Neural progenitor cell (in vitro differentiated cells): ENCODE data around the gene CENPN. TPM values are rescaled to one million over a fixed set of nuclear protein-coding genes. Genes with fewer than 3 reads are reported as not detected.

Experiments
- DNase-seq: peaks from one replicate; pipeline ENCODE4 v3.0.0-alpha.2; 2016; ENCODE audit warnings: low spot score
- H2AFZ ChIP-seq: fragments of 200-600 bp; sonication (generic); replicated peaks from 2 replicates; pipeline ENCODE4 v1.6.1; 2016; ENCODE audit warnings: antibody characterized with exemption
- H3F3A ChIP-seq: fragments of 200-600 bp; sonication (generic); 2 replicates; pipeline ENCODE4 v1.6.1; 2016; ENCODE audit warnings: antibody characterized with exemption, low read depth
- H3K27ac ChIP-seq: fragments of 200-600 bp; sonication (generic); 2 replicates; pipeline ENCODE4 v1.5.1; 2016; ENCODE audit warnings: mild to moderate bottlenecking
- H3K27me3 ChIP-seq: fragments of 200-600 bp; sonication (generic); 2 replicates; pipeline ENCODE4 v1.6.1; 2016; ENCODE audit warnings: mild to moderate bottlenecking, moderate library complexity
- H3K36me3 ChIP-seq: fragments of 200-600 bp; sonication (generic); 2 replicates; pipeline ENCODE4 v1.5.1; 2016
- H3K4me1 ChIP-seq: fragments of 200-600 bp; sonication (generic); 2 replicates; pipeline ENCODE4 v1.6.1; 2016; ENCODE audit warnings: mixed run types
- H3K4me2 ChIP-seq: fragments of 200-600 bp; sonication (generic); 2 replicates; pipeline ENCODE4 v1.6.1; 2016
- H3K4me3 ChIP-seq: fragments of 200-600 bp; sonication (generic); 2 replicates; pipeline ENCODE4 v1.5.1; 2016
- H3K79me2 ChIP-seq: fragments of 200-600 bp; sonication (generic); 2 replicates; pipeline ENCODE4 v1.6.1; 2016; ENCODE audit warnings: low read depth
- H3K9ac ChIP-seq: fragments of 200-600 bp; sonication (generic); 2 replicates; pipeline ENCODE4 v1.6.1; 2016
- H3K9me3 ChIP-seq: fragments of 200-600 bp; sonication (generic); 2 replicates; pipeline ENCODE4 v1.5.1; 2016; ENCODE audit warnings: low read depth
- H4K20me1 ChIP-seq: fragments of 200-600 bp; sonication (generic); 2 replicates; pipeline ENCODE4 v1.6.1; 2016; ENCODE audit warnings: low read depth
- H3K27ac Mint-ChIP-seq: 3 replicates; pipeline ENCODE4 v1.8.0; 2021; ENCODE audit warnings: mixed read lengths
- H3K27me3 Mint-ChIP-seq: 2 replicates; pipeline ENCODE4 v1.8.0; 2022; ENCODE audit warnings: low read depth, mild to moderate bottlenecking, inconsistent platforms, moderate library complexity, mixed read lengths; ENCODE audit not compliant: insufficient read depth
- H3K36me3 Mint-ChIP-seq: 3 replicates; pipeline ENCODE4 v1.8.0; 2021; ENCODE audit warnings: mixed read lengths
- H3K4me1 Mint-ChIP-seq: 3 replicates; pipeline ENCODE4 v1.8.0; 2021; ENCODE audit warnings: mixed read lengths
- H3K4me3 Mint-ChIP-seq: 3 replicates; pipeline ENCODE4 v1.8.0; 2021; ENCODE audit warnings: mild to moderate bottlenecking, moderate library complexity, mixed read lengths
- H3K9me3 Mint-ChIP-seq: 3 replicates; pipeline ENCODE4 v1.8.0; 2020; ENCODE audit warnings: mixed read lengths
- CTCF ChIP-seq: fragments of 200-600 bp; sonication (generic); IDR thresholded peaks from 2 replicates; pipeline ENCODE4 v1.5.1; 2017; ENCODE audit warnings: antibody characterized with exemption, mild to moderate bottlenecking
- EZH2 ChIP-seq: fragments of 200-600 bp; sonication (generic); IDR thresholded peaks from 2 replicates; pipeline ENCODE4 v1.6.1; 2017; ENCODE audit warnings: antibody characterized with exemption, mild to moderate bottlenecking, moderate library complexity
- EZH2phosphoT487 ChIP-seq: fragments of 200-600 bp; sonication (generic); IDR thresholded peaks from 2 replicates; pipeline ENCODE4 v1.6.1; 2017; ENCODE audit warnings: antibody characterized with exemption
- total RNA-seq: library from RNA; depleted of rRNA; stranded (reverse); fragments of >200 nt; gene quantifications from 2 replicates; pipeline ENCODE4 v1.2.3, GENCODE V29; 2015; ENCODE audit warnings: low replicate concordance

The CENPN gene
- total RNA-seq, 1 donor from 2014 or later: 111 TPM

GRCh38 chr16:81070979-81071378, 64.0 kb downstream of the CENPN start:
- peaks cover 6% of the 10 kb centered on the region for H3F3A ChIP-seq
- Mint-ChIP-seq H3K4me3 (no peak overlapping the region), H3K36me3 (peaks cover 11% of the 10 kb centered on the region), H3K4me1 (peaks cover 16% of the 10 kb centered on the region), H3K27ac (no peak overlapping the region), H3K27me3 (no peaks in the 10 kb centered on the region), H3K9me3 (no peaks in the 10 kb centered on the region)
- no peak overlapping the region for H3K9ac ChIP-seq
- no peak overlapping the region for H3K27ac ChIP-seq
- H3K27me3 ChIP-seq: no peaks in the 10 kb centered on the region
- H3K4me2 ChIP-seq: no peak overlapping the region
- H2AFZ ChIP-seq: no peak overlapping the region
- H3K4me3 ChIP-seq: no peak overlapping the region
- no peaks in the 10 kb centered on the region for H3K9me3 ChIP-seq
- H4K20me1 ChIP-seq: no peaks in the 10 kb centered on the region
- no peaks in the 10 kb centered on the region for H3K36me3 ChIP-seq
- DNase-seq: no peak
- peaks cover 14% of the 10 kb centered on the region for H3K4me1 ChIP-seq
- TF ChIP-seq EZH2: no peak
- TF ChIP-seq EZH2phosphoT487: no peak
- no peak for TF ChIP-seq CTCF
- H3K79me2 ChIP-seq: no peaks in the 10 kb centered on the region

GRCh38 chr16:81071805-81072204, 64.8 kb downstream of the CENPN start:
- no peaks in the 10 kb centered on the region for H4K20me1 ChIP-seq
- H3K9ac ChIP-seq: no peak overlapping the region
- no peaks in the 10 kb centered on the region for H3K36me3 ChIP-seq
- no peak overlapping the region for H3K4me3 ChIP-seq
- peaks cover 14% of the 10 kb centered on the region for H3F3A ChIP-seq
- H3K27me3 ChIP-seq: no peaks in the 10 kb centered on the region
- no peaks in the 10 kb centered on the region for H3K9me3 Mint-ChIP-seq
- no peaks in the 10 kb centered on the region for H3K9me3 ChIP-seq
- H3K4me1 ChIP-seq: peaks cover 14% of the 10 kb centered on the region
- H3K36me3 Mint-ChIP-seq: peaks cover 8% of the 10 kb centered on the region
- H3K4me1 Mint-ChIP-seq: peaks cover 8% of the 10 kb centered on the region
- no peak for DNase-seq
- H2AFZ ChIP-seq: no peak overlapping the region
- no peak for TF ChIP-seq EZH2
- no peak for TF ChIP-seq CTCF
- no peak for TF ChIP-seq EZH2phosphoT487
- no peaks in the 10 kb centered on the region for H3K27me3 Mint-ChIP-seq
- H3K79me2 ChIP-seq: no peaks in the 10 kb centered on the region
- no peak overlapping the region for H3K4me3 Mint-ChIP-seq
- H3K27ac Mint-ChIP-seq: peak overlapping the region; percentile 72
- no peak overlapping the region for H3K4me2 ChIP-seq
- H3K27ac ChIP-seq: no peak overlapping the region

GRCh38 chr16:81073560-81074330, 66.7 kb downstream of the CENPN start:
- no peak overlapping the region for H3K4me3 Mint-ChIP-seq
- no peak overlapping the region for H3K4me3 ChIP-seq
- H3K9me3 Mint-ChIP-seq: no peaks in the 10 kb centered on the region
- no peaks in the 10 kb centered on the region for H3K9me3 ChIP-seq
- no peak overlapping the region for H3K9ac ChIP-seq
- no peak for TF ChIP-seq EZH2
- TF ChIP-seq CTCF: no peak
- TF ChIP-seq EZH2phosphoT487: no peak
- no peaks in the 10 kb centered on the region for H3K27me3 ChIP-seq
- H3K4me1 ChIP-seq: peaks cover 17% of the 10 kb centered on the region
- H2AFZ ChIP-seq: no peak overlapping the region
- peak; percentile 64 for DNase-seq
- H3K4me2 ChIP-seq: peak overlapping the region; percentile 36
- H3K4me1 Mint-ChIP-seq: peaks cover 12% of the 10 kb centered on the region
- no peaks in the 10 kb centered on the region for H3K27me3 Mint-ChIP-seq
- H3K27ac Mint-ChIP-seq: no peak overlapping the region
- no peaks in the 10 kb centered on the region for H3K36me3 ChIP-seq
- peaks cover 32% of the 10 kb centered on the region for H3F3A ChIP-seq
- H3K36me3 Mint-ChIP-seq: peaks cover 8% of the 10 kb centered on the region
- no peaks in the 10 kb centered on the region for H4K20me1 ChIP-seq
- peak overlapping the region; percentile 76 for H3K27ac ChIP-seq
- no peaks in the 10 kb centered on the region for H3K79me2 ChIP-seq
